NT2/D1 (cell line): ENCODE results near the gene FBXL17.

ENCODE experiments used
- SUZ12 ChIP-seq: IDR thresholded peaks from 2 replicates; pipeline ENCODE4 v1.6.1; 2011; ENCODE audit not compliant: insufficient read length, insufficient read depth; ENCODE audit errors: extremely low read depth
- YY1 ChIP-seq: IDR thresholded peaks from 2 replicates; pipeline ENCODE4 v1.6.1; 2011; ENCODE audit not compliant: insufficient read length, insufficient read depth
- ZNF274 ChIP-seq: IDR thresholded peaks from 2 replicates; pipeline ENCODE4 v1.6.1; 2011; ENCODE audit warnings: mild to moderate bottlenecking, low read depth, low read length

DNA sequence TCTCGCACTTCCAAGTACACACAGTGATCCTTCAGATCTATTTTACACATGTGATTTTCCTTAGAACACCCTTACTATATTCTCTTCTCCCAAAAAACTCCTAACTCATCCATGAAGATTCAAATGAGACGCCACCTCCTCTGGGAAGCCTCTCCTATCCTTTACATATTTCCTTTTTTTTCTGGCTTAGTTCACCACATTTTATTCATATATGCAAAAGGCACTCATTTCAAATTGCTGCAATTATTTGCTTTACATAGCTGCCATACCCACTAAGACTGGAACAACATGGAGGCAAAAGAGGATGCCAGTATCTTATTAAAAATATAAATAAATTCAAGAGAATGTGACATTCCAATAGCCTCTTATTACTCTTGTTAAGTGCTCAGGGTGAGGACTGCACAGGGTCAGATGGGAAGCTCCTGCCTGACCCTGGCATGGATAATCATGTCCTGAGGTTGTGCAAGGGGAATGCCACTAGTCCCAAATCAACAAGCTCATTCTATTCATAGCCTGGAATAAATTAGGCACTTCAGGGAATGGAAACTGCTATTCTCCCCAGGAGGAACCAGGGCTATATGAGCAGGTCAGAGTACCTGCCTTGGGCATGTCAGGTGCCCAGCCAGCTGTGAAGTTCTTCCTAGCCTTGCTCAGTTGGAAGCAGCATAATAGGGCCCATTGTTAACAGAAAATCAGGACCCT lies 262.9 kb downstream of the FBXL17 start:
- TF ChIP-seq ZNF274 (no peak), YY1 (no peak), SUZ12 (no peak)
